Right forelimb (tissue), 1 donor: Measurements from ENCODE around the gene COL12A1.

Experiments
- DNase-seq: peaks from one replicate; pipeline ENCODE4 v3.0.0-alpha.2; 2018

The COL12A1 gene

GRCh38 chr6:75205776-75206575 lies at the start of gene COL12A1:
COL12A1 (minus strand) TSS chr6:75206053; CDS start chr6:75202792, 3,261 bp downstream.
- DNase-seq, result peak; percentile 97

GRCh38 chr6:75250552-75250951 lies 44.7 kb upstream of the COL12A1 start:
- no peak for DNase-seq

- no peak for DNase-seq
Measured at GRCh38 chr6:75249837-75250236, 44.0 kb upstream of the COL12A1 start.

GRCh38 chr6:75246386-75246785 lies 40.5 kb upstream of the COL12A1 start:
- DNase-seq, result no peak

- DNase-seq, result no peak
Measured at GRCh38 chr6:75244063-75244584, 38.3 kb upstream of the COL12A1 start.

GRCh38 chr6:75243333-75244062 lies 37.6 kb upstream of the COL12A1 start, which contains the start of gene COX7A2:
COX7A2 (minus strand) TSS chr6:75243801; CDS start chr6:75243734, 67 bp downstream.
- peak; percentile 90 for DNase-seq

- no peak for DNase-seq
Measured at GRCh38 chr6:75236630-75237029, 30.8 kb upstream of the COL12A1 start.

GRCh38 chr6:75235271-75235670 lies 29.4 kb upstream of the COL12A1 start:
- no peak for DNase-seq

- no peak for DNase-seq
Measured at GRCh38 chr6:75234126-75234865, 28.4 kb upstream of the COL12A1 start.

GRCh38 chr6:75233092-75233615 lies 27.3 kb upstream of the COL12A1 start:
- no peak for DNase-seq

- no peak for DNase-seq
Measured at GRCh38 chr6:75230484-75231325, 24.9 kb upstream of the COL12A1 start.

GRCh38 chr6:75224303-75224926 lies 18.6 kb upstream of the COL12A1 start:
- no peak for DNase-seq

GRCh38 chr6:75223428-75223827 lies 17.6 kb upstream of the COL12A1 start:
- no peak for DNase-seq

GRCh38 chr6:75222261-75222660 lies 16.4 kb upstream of the COL12A1 start:
- DNase-seq, result no peak

- DNase-seq, result no peak
Measured at GRCh38 chr6:75221116-75221515, 15.3 kb upstream of the COL12A1 start.

- DNase-seq, result no peak
Measured at GRCh38 chr6:75220357-75220756, 14.5 kb upstream of the COL12A1 start.

- DNase-seq, result no peak
Measured at GRCh38 chr6:75219263-75219662, 13.4 kb upstream of the COL12A1 start.

- no peak for DNase-seq
Measured at GRCh38 chr6:75217193-75217592, 11.3 kb upstream of the COL12A1 start.

GRCh38 chr6:75215291-75215690 lies 9.4 kb upstream of the COL12A1 start:
- no peak for DNase-seq

- no peak for DNase-seq
Measured at GRCh38 chr6:75213732-75214131, 7.9 kb upstream of the COL12A1 start.

- DNase-seq, result no peak
Measured at GRCh38 chr6:75213112-75213511, 7.3 kb upstream of the COL12A1 start.
